Nephron (organoid): ENCODE data around the gene APOA5.
A peak's percentile ranks its signal among the peaks of the same experiment; 100 is the strongest.
"Not testable (repeated sequence)": the region's sequence is repeated elsewhere in the genome, so short reads cannot be mapped to it uniquely, and the experiment has no call there.

Experiments
- H3K27ac Mint-ChIP-seq, 3 experiments: 2 replicates each; pipeline ENCODE4 v1.8.0; 2020; ENCODE audit warnings: mixed read lengths in 3 of 3, mild to moderate bottlenecking in 2 of 3, moderate library complexity in 1 of 3
- H3K27me3 Mint-ChIP-seq: 2 replicates; pipeline ENCODE4 v1.8.0; 2021; ENCODE audit warnings: low read depth, mild to moderate bottlenecking, moderate library complexity, mixed read lengths
- H3K36me3 Mint-ChIP-seq: 2 replicates; pipeline ENCODE4 v1.8.0; 2020; ENCODE audit warnings: low read depth, mixed read lengths
- H3K4me1 Mint-ChIP-seq: 2 replicates; pipeline ENCODE4 v1.8.0; 2020; ENCODE audit warnings: mixed read lengths
- H3K4me3 Mint-ChIP-seq, 3 experiments: 2 replicates each; pipeline ENCODE4 v1.8.0; 2020; ENCODE audit warnings: mild to moderate bottlenecking in 3 of 3, mixed read lengths in 3 of 3, moderate library complexity in 2 of 3
- H3K9me3 Mint-ChIP-seq: 2 replicates; pipeline ENCODE4 v1.8.0; 2020; ENCODE audit warnings: mixed read lengths
- CTCF ChIP-seq, 3 experiments: fragments of 200-600 bp; sonication (generic); IDR thresholded peaks; one replicate each; pipeline ENCODE4 v1.5.0; 2021; ENCODE audit warnings: antibody characterized with exemption in 3 of 3; ENCODE audit not compliant: unreplicated experiment in 3 of 3

Gene APOA5

GRCh38 chr11:116762132-116762531 is 29.5 kb downstream of the APOA5 start:
- Mint-ChIP-seq H3K27ac (no peak overlapping the region), H3K4me1 (no peaks in the 10 kb centered on the region), H3K9me3 (no peaks in the 10 kb centered on the region), H3K36me3 (peaks cover 57% of the 10 kb centered on the region), H3K4me3 (no peak overlapping the region), H3K27me3 (no peaks in the 10 kb centered on the region)
- no peak for TF ChIP-seq CTCF (IDR thresholded peaks at IDR 0.05; ENCODE audit: unreplicated experiment in 3 of 3)

GRCh38 chr11:116756044-116756443 is 35.6 kb downstream of the APOA5 start:
- H3K27ac Mint-ChIP-seq, H3K4me1 Mint-ChIP-seq, H3K27me3 Mint-ChIP-seq, H3K9me3 Mint-ChIP-seq, H3K4me3 Mint-ChIP-seq: not testable (repeated sequence)
- H3K36me3 Mint-ChIP-seq = peaks cover 57% of the 10 kb centered on the region

GRCh38 chr11:116750070-116750718 is 41.5 kb downstream of the APOA5 start:
- Mint-ChIP-seq H3K4me3 (no peak overlapping the region), H3K9me3 (no peaks in the 10 kb centered on the region), H3K27ac (no peak overlapping the region), H3K36me3 (peaks cover 37% of the 10 kb centered on the region), H3K27me3 (no peaks in the 10 kb centered on the region), H3K4me1 (peaks cover 7% of the 10 kb centered on the region)
- no peak for TF ChIP-seq CTCF (IDR thresholded peaks at IDR 0.05; ENCODE audit: unreplicated experiment in 3 of 3)

GRCh38 chr11:116742104-116742503 is 49.6 kb downstream of the APOA5 start:
- Mint-ChIP-seq H3K27ac (peak overlapping the region in 2 of 3 experiments; percentile 8 to 77), H3K36me3 (peaks cover 8% of the 10 kb centered on the region), H3K4me3 (no peak overlapping the region), H3K4me1 (peaks cover 18% of the 10 kb centered on the region), H3K27me3 (no peaks in the 10 kb centered on the region), H3K9me3 (no peaks in the 10 kb centered on the region)
- TF ChIP-seq CTCF (IDR thresholded peaks at IDR 0.05; ENCODE audit: unreplicated experiment in 3 of 3) = no peak

- H3K9me3 Mint-ChIP-seq = no peaks in the 10 kb centered on the region
- no peak for TF ChIP-seq CTCF (IDR thresholded peaks at IDR 0.05; ENCODE audit: unreplicated experiment in 3 of 3)
- no peak overlapping the region for H3K27ac Mint-ChIP-seq
- H3K27me3 Mint-ChIP-seq = no peaks in the 10 kb centered on the region
- peaks cover 4% of the 10 kb centered on the region for H3K36me3 Mint-ChIP-seq
- no peak overlapping the region for H3K4me3 Mint-ChIP-seq
- peaks cover 18% of the 10 kb centered on the region for H3K4me1 Mint-ChIP-seq
Measured at GRCh38 chr11:116740741-116741140, 50.9 kb downstream of the APOA5 start.
